ENCODE data around the gene TSEN54. TPM values are rescaled to one million over a fixed set of nuclear protein-coding genes. Genes with fewer than 3 reads are reported as not detected.
A peak's percentile ranks its signal among the peaks of the same experiment; 100 is the strongest.

Gene TSEN54
- polyA plus RNA-seq, 1 donor (not counting 4 experiments of a cell fraction or from before 2014, with no cell fraction given), result 24.1 TPM

- peaks cover 2% of the 10 kb centered on the region for H3K9me1 ChIP-seq (ENCODE audit: control insufficient read depth, extremely low read depth, insufficient read depth, low read length)
- no peak for DNase-seq (ENCODE audit: low read depth, low spot score)
- H3K36me3 ChIP-seq (ENCODE audit: control insufficient read depth in 2 of 2, extremely low read depth in 1 of 2, insufficient read depth in 2 of 2, low read length in 2 of 2), result peaks cover 9 to 27% of the 10 kb centered on the region in 2 experiments
- no peak overlapping the region for H3K4me3 ChIP-seq (ENCODE audit: control insufficient read depth in 2 of 3, extremely low read depth in 1 of 3, insufficient read depth in 2 of 3, low read depth in 1 of 3, low read length in 3 of 3)
- H3K4me2 ChIP-seq (ENCODE audit: control insufficient read depth, extremely low read depth, insufficient read depth, low read depth, low read length), result no peak overlapping the region
- no peak overlapping the region for H3K27ac ChIP-seq (ENCODE audit: control insufficient read depth, insufficient read depth, low read length)
- H3K9me3 ChIP-seq (ENCODE audit: control insufficient read depth, low read depth, low read length), result no peaks in the 10 kb centered on the region
- dilution Hi-C loops (cut with MboI; ENCODE audit: extremely low pct_ligation_motif_present, low sequenced_read_pairs), result no loop called here
- peaks cover 24% of the 10 kb centered on the region for H3K4me1 ChIP-seq (ENCODE audit: control insufficient read depth, extremely low read depth, insufficient read depth, low read length)
- no peak overlapping the region for H2AFZ ChIP-seq (ENCODE audit: control insufficient read depth, low read length)
- no peak overlapping the region for H3K9ac ChIP-seq (ENCODE audit: control insufficient read depth, extremely low read depth, insufficient read depth, low read length)
- peaks cover 5% of the 10 kb centered on the region for H4K20me1 ChIP-seq (ENCODE audit: control insufficient read depth, extremely low read depth, insufficient read depth, low read length)
- no peak for TF ChIP-seq EZH2 (IDR thresholded peaks at IDR 0.05; ENCODE audit: low read length)
- no peak for FAIRE-seq
- peaks cover 18% of the 10 kb centered on the region for H3K79me2 ChIP-seq (ENCODE audit: control insufficient read depth, insufficient read depth, low read length)
- H3K27me3 ChIP-seq (ENCODE audit: control insufficient read depth, extremely low read depth, insufficient read depth, low read length), result no peaks in the 10 kb centered on the region
Measured at GRCh38 chr17:75508931-75509361, 7.4 kb upstream of the TSEN54 start.

- no peak overlapping the region for H3K9ac ChIP-seq (ENCODE audit: control insufficient read depth, extremely low read depth, insufficient read depth, low read length)
- H3K4me1 ChIP-seq (ENCODE audit: control insufficient read depth, extremely low read depth, insufficient read depth, low read length), result peaks cover 31% of the 10 kb centered on the region
- H3K4me3 ChIP-seq (ENCODE audit: control insufficient read depth in 2 of 3, extremely low read depth in 1 of 3, insufficient read depth in 2 of 3, low read depth in 1 of 3, low read length in 3 of 3), result no peak overlapping the region
- H2AFZ ChIP-seq (ENCODE audit: control insufficient read depth, low read length), result no peak overlapping the region
- H3K27me3 ChIP-seq (ENCODE audit: control insufficient read depth, extremely low read depth, insufficient read depth, low read length), result no peaks in the 10 kb centered on the region
- H4K20me1 ChIP-seq (ENCODE audit: control insufficient read depth, extremely low read depth, insufficient read depth, low read length), result peaks cover 7% of the 10 kb centered on the region
- H3K4me2 ChIP-seq (ENCODE audit: control insufficient read depth, extremely low read depth, insufficient read depth, low read depth, low read length), result peak overlapping the region; percentile 54
- peaks cover 7 to 29% of the 10 kb centered on the region in 2 experiments for H3K36me3 ChIP-seq (ENCODE audit: control insufficient read depth in 2 of 2, extremely low read depth in 1 of 2, insufficient read depth in 2 of 2, low read length in 2 of 2)
- no peak for FAIRE-seq
- no peak overlapping the region for H3K27ac ChIP-seq (ENCODE audit: control insufficient read depth, insufficient read depth, low read length)
- dilution Hi-C loops (cut with MboI; ENCODE audit: extremely low pct_ligation_motif_present, low sequenced_read_pairs), result no loop called here
- H3K79me2 ChIP-seq (ENCODE audit: control insufficient read depth, insufficient read depth, low read length), result peaks cover 20% of the 10 kb centered on the region
- no peaks in the 10 kb centered on the region for H3K9me3 ChIP-seq (ENCODE audit: control insufficient read depth, low read depth, low read length)
- H3K9me1 ChIP-seq (ENCODE audit: control insufficient read depth, extremely low read depth, insufficient read depth, low read length), result peaks cover 3% of the 10 kb centered on the region
- DNase-seq (ENCODE audit: low read depth, low spot score), result no peak
- TF ChIP-seq EZH2 (IDR thresholded peaks at IDR 0.05; ENCODE audit: low read length), result no peak
- no peak for TF ChIP-seq CTCF (optimal IDR thresholded peaks at IDR 0.05 in 1 of 3, IDR thresholded peaks at IDR 0.05 in 1 of 3, conservative IDR thresholded peaks at IDR 0.05 in 1 of 3; ENCODE audit: extremely low read depth in 1 of 3, insufficient read depth in 2 of 3, low read length in 3 of 3)
Measured at GRCh38 chr17:75509528-75510258, 6.6 kb upstream of the TSEN54 start.

Measured in keratinocyte (primary cell).